ENCODE measurements around the gene KIF25.

GRCh38 chr6:168026925-168027324 is 29.5 kb downstream of the KIF25 start:
- TF ChIP-seq FOXA1 (IDR thresholded peaks at IDR 0.05) (no peak), REST (IDR thresholded peaks at IDR 0.05) (no peak), CTCF (IDR thresholded peaks at IDR 0.05; ENCODE audit: low read depth, low read length, missing input control) (no peak), RAD21 (IDR thresholded peaks at IDR 0.05) (no peak), SP1 (IDR thresholded peaks at IDR 0.05) (no peak), ZBTB33 (IDR thresholded peaks at IDR 0.05) (no peak)
